CD14-positive monocyte (primary cell): Measurements from ENCODE around the gene DHX29. TPM values are rescaled to one million over a fixed set of nuclear protein-coding genes. Genes with fewer than 3 reads are reported as not detected.

Experiments
- DNase-seq, 3 donors: peaks; one replicate each; pipeline ENCODE4 v3.0.0-alpha.2; 2011 to 2022
- H2AFZ ChIP-seq: 2 replicates; pipeline ENCODE4 v1.6.0; 2012; ENCODE audit warnings: mild to moderate bottlenecking, low read depth, low read length, inconsistent platforms; ENCODE audit not compliant: insufficient read depth, poor library complexity, severe bottlenecking
- H3K27ac ChIP-seq, 2 donors: 1 replicate in 1 of 2; 2 replicates in 1 of 2; pipeline ENCODE4 v1.5.1; 2012 to 2013; ENCODE audit warnings: low read length in 2 of 2, control low read depth in 1 of 2, inconsistent platforms in 1 of 2, low read depth in 1 of 2, mild to moderate bottlenecking in 1 of 2
- H3K27me3 ChIP-seq, 2 donors: one replicate each; pipeline versions ENCODE4 v1.6.0 to v1.6.1; 2011 to 2013; ENCODE audit warnings: low read length in 2 of 2; ENCODE audit not compliant: control insufficient read depth in 2 of 2, insufficient read depth in 2 of 2
- H3K36me3 ChIP-seq, 2 donors: replicated peaks in 1 of 2; 1 replicate in 1 of 2; 2 replicates in 1 of 2; pipeline versions ENCODE4 v1.5.1 to v1.6.1; 2012 to 2013; ENCODE audit warnings: low read length in 2 of 2, control low read depth in 1 of 2, inconsistent platforms in 1 of 2, mild to moderate bottlenecking in 1 of 2; ENCODE audit not compliant: insufficient read depth in 2 of 2, control insufficient read depth in 1 of 2
- H3K4me1 ChIP-seq, 2 donors: 1 replicate in 1 of 2; 2 replicates in 1 of 2; pipeline versions ENCODE4 v1.5.1 to v1.6.1; 2012 to 2013; ENCODE audit warnings: low read length in 2 of 2, control low read depth in 1 of 2, inconsistent platforms in 1 of 2, mild to moderate bottlenecking in 1 of 2, moderate library complexity in 1 of 2; ENCODE audit not compliant: insufficient read depth in 2 of 2, control insufficient read depth in 1 of 2
- H3K4me2 ChIP-seq: replicated peaks from 2 replicates; pipeline ENCODE3; 2012; ENCODE audit warnings: low read length, moderate library complexity, mild to moderate bottlenecking; ENCODE audit not compliant: poor library complexity, severe bottlenecking; ENCODE audit errors: extremely low read depth
- H3K4me3 ChIP-seq, 3 experiments: fragments of 200-600 bp in 1 of 3; sonication (generic) in 1 of 3; replicated peaks in 1 of 3; 1 replicate in 2 of 3; 2 replicates in 1 of 3; pipeline ENCODE4 v1.5.1; 2011 to 2013; ENCODE audit warnings: low read length in 3 of 3, mild to moderate bottlenecking in 3 of 3, control low read depth in 2 of 3, low read depth in 2 of 3, inconsistent platforms in 1 of 3, moderate library complexity in 1 of 3
- H3K79me2 ChIP-seq: 2 replicates; pipeline ENCODE4 v1.6.0; 2012; ENCODE audit warnings: mild to moderate bottlenecking, control low read depth, inconsistent platforms, low read length, moderate library complexity; ENCODE audit not compliant: insufficient read depth
- H3K9ac ChIP-seq: 2 replicates; pipeline ENCODE4 v1.6.0; 2017; ENCODE audit warnings: low read length, mild to moderate bottlenecking; ENCODE audit not compliant: insufficient read depth, poor library complexity, severe bottlenecking
- H3K9me3 ChIP-seq, 2 donors: replicated peaks in 1 of 2; 1 replicate in 1 of 2; 2 replicates in 1 of 2; pipeline versions ENCODE4 v1.5.1 to v1.6.1; 2012 to 2013; ENCODE audit warnings: low read length in 2 of 2, control low read depth in 1 of 2; ENCODE audit not compliant: control insufficient read depth in 1 of 2, insufficient read depth in 1 of 2
- H4K20me1 ChIP-seq: 2 replicates; pipeline ENCODE4 v1.6.0; 2012; ENCODE audit warnings: mild to moderate bottlenecking, low read length, control low read depth, moderate library complexity; ENCODE audit not compliant: insufficient read depth
- H3K27ac Mint-ChIP-seq, 7 donors: one replicate each; pipeline ENCODE4 v1.8.0; 2020; ENCODE audit warnings: mild to moderate bottlenecking in 7 of 7, mixed read lengths in 7 of 7, moderate library complexity in 6 of 7, inconsistent platforms in 2 of 7
- H3K27me3 Mint-ChIP-seq, 3 donors: one replicate each; pipeline ENCODE4 v1.8.0; 2021 to 2022; ENCODE audit warnings: low read depth in 3 of 3, mild to moderate bottlenecking in 3 of 3, mixed read lengths in 3 of 3, moderate library complexity in 3 of 3, inconsistent platforms in 1 of 3
- H3K36me3 Mint-ChIP-seq, 2 donors: one replicate each; pipeline ENCODE4 v1.8.0; 2020; ENCODE audit warnings: mixed read lengths in 2 of 2, inconsistent platforms in 1 of 2, mild to moderate bottlenecking in 1 of 2
- H3K4me1 Mint-ChIP-seq: one replicate; pipeline ENCODE4 v1.8.0; 2020; ENCODE audit warnings: mild to moderate bottlenecking, mixed read lengths
- H3K4me3 Mint-ChIP-seq, 2 donors: one replicate each; pipeline ENCODE4 v1.8.0; 2020; ENCODE audit warnings: mild to moderate bottlenecking in 2 of 2, mixed read lengths in 2 of 2, moderate library complexity in 1 of 2
- H3K9me3 Mint-ChIP-seq, 7 donors: one replicate each; pipeline ENCODE4 v1.8.0; 2020 to 2022; ENCODE audit warnings: mixed read lengths in 7 of 7, mild to moderate bottlenecking in 6 of 7, moderate library complexity in 6 of 7, inconsistent platforms in 2 of 7
- WGBS: methylation state at CpG from one replicate; pipeline ENCODE4 v1.1.5; 2013; ENCODE audit warnings: missing lambda C conversion rate; ENCODE audit not compliant: insufficient coverage; 5-methylcytosine and 5-hydroxymethylcytosine counted together
- intact Hi-C, 2 donors: fragments of 100-400 bp; cut with micrococcal nuclease; formaldehyde crosslinking; loops; one replicate each; pipeline versions ENCODE4 v1.15.0 to v1.15.1; 2023
- polyA plus RNA-seq, 3 donors: library from polyadenylated mRNA; depleted of rRNA in 1 of 3; unstranded in 2 of 3; stranded (reverse) in 1 of 3; fragments of 300-500 nt in 2 of 3; fragments of >200 nt in 1 of 3; fragmentation: Illumina TruSeq in 2 of 3; gene quantifications; 1 replicate in 2 of 3; 2 replicates in 1 of 3; pipeline ENCODE4 v1.2.3, GENCODE V29; 2012 to 2021
- TF ChIP-seq, protein P1 (sequence below): fragments of 200-600 bp; IDR thresholded peaks from one replicate; pipeline ENCODE4 v1.8.0; 2022; ENCODE audit warnings: antibody characterized with exemption, mild to moderate bottlenecking

The DHX29 gene
- polyA plus RNA-seq, 3 donors = 5.2 to 15.9 (median 9.7) TPM

DNA sequence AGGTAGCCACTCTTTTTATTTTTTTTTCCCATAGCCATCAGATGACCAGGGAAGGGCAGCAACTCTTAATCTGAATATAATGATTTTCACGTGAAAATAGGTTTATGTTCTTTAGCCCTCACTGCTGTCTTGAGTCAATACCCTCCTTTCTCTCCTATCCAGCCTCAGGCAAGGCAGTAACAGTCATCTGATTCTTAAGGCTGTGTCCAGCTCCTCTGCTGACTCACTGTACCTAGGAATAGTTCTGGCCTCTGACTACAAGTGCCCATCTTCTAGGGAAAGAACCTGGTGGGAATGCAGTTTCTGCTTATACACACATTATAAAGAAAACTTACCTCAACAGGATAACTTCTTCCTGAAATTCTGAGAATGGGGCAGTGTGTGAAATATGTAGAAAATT is 30.7 kb downstream of the DHX29 start:
- Histone ChIP-seq H3K27me3 (no peaks in the 10 kb centered on the region), H4K20me1 (no peaks in the 10 kb centered on the region), H3K79me2 (no peaks in the 10 kb centered on the region), H3K36me3 (peaks cover 91 to 98% of the 10 kb centered on the region in 2 donors), H3K4me3 (no peak overlapping the region), H3K9ac (no peak overlapping the region), H3K4me1 (no peaks in the 10 kb centered on the region), H2AFZ (no peak overlapping the region), H3K27ac (no peak overlapping the region), H3K9me3 (no peaks in the 10 kb centered on the region), H3K4me2 (no peak overlapping the region)
- H3K27ac Mint-ChIP-seq = no peak overlapping the region
- H3K4me3 Mint-ChIP-seq = no peak overlapping the region
- no peaks in the 10 kb centered on the region for H3K4me1 Mint-ChIP-seq
- WGBS = no CpG with 5 or more reads among the region's 1 CpG
- DNase-seq = no peak
- intact Hi-C loops = no loop called here
- no peaks in the 10 kb centered on the region for H3K9me3 Mint-ChIP-seq
- H3K27me3 Mint-ChIP-seq = no peaks in the 10 kb centered on the region
- H3K36me3 Mint-ChIP-seq = peaks cover 88 to 91% of the 10 kb centered on the region in 2 donors
- TF ChIP-seq, protein P1, sequence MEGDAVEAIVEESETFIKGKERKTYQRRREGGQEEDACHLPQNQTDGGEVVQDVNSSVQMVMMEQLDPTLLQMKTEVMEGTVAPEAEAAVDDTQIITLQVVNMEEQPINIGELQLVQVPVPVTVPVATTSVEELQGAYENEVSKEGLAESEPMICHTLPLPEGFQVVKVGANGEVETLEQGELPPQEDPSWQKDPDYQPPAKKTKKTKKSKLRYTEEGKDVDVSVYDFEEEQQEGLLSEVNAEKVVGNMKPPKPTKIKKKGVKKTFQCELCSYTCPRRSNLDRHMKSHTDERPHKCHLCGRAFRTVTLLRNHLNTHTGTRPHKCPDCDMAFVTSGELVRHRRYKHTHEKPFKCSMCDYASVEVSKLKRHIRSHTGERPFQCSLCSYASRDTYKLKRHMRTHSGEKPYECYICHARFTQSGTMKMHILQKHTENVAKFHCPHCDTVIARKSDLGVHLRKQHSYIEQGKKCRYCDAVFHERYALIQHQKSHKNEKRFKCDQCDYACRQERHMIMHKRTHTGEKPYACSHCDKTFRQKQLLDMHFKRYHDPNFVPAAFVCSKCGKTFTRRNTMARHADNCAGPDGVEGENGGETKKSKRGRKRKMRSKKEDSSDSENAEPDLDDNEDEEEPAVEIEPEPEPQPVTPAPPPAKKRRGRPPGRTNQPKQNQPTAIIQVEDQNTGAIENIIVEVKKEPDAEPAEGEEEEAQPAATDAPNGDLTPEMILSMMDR = no peak

DNA sequence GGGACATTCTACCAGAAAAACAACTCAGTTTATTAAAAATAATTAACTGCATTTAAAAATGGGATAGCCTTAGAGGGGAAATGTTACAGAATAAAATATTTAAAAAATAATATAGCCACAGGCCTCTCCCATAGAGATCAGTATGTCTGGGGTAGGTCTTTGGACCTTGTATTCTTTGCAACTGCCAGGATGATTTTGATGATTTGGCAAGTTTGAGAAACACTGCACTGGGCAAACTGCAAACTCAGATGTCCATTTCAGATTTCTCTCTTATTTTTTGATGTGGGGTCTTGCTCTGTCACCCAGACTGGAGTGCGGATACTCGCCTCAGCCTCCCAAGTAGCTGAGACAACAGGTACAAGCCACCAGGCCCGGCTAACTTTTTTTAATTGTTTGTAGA is 49.2 kb downstream of the DHX29 start:
- H4K20me1 ChIP-seq = no peaks in the 10 kb centered on the region
- intact Hi-C loops = no loop called here
- H3K9me3 ChIP-seq = no peaks in the 10 kb centered on the region
- H3K4me3 ChIP-seq = no peak overlapping the region
- WGBS = 93% methylated on average over 3 of the region's 3 CpGs
- H3K9me3 Mint-ChIP-seq = no peaks in the 10 kb centered on the region
- H3K27ac Mint-ChIP-seq = no peak overlapping the region
- H2AFZ ChIP-seq = no peak overlapping the region
- H3K79me2 ChIP-seq = no peaks in the 10 kb centered on the region
- no peaks in the 10 kb centered on the region for H3K27me3 Mint-ChIP-seq
- H3K27me3 ChIP-seq = no peaks in the 10 kb centered on the region
- no peaks in the 10 kb centered on the region for H3K4me1 ChIP-seq
- H3K9ac ChIP-seq = no peak overlapping the region
- H3K36me3 ChIP-seq = peaks cover 80 to 93% of the 10 kb centered on the region in 2 donors
- H3K36me3 Mint-ChIP-seq = peaks cover 76 to 82% of the 10 kb centered on the region in 2 donors
- no peak overlapping the region for H3K27ac ChIP-seq
- no peak overlapping the region for H3K4me3 Mint-ChIP-seq
- no peak overlapping the region for H3K4me2 ChIP-seq
- TF ChIP-seq, protein P1 = no peak
- no peak for DNase-seq
- no peaks in the 10 kb centered on the region for H3K4me1 Mint-ChIP-seq
